NT2/D1 (cell line): ENCODE data around the gene STOX2.

Source experiments
- DNase-seq: peaks from one replicate; pipeline ENCODE4 v3.0.0-alpha.2; 2011; ENCODE audit warnings: low read depth, low spot score
- H3K27me3 ChIP-seq: 2 replicates; pipeline ENCODE4 v1.6.0; 2011; ENCODE audit warnings: mild to moderate bottlenecking; ENCODE audit not compliant: insufficient read length, insufficient read depth
- H3K36me3 ChIP-seq: 2 replicates; pipeline ENCODE4 v1.6.1; 2011; ENCODE audit warnings: mild to moderate bottlenecking, low read length, mixed read lengths; ENCODE audit not compliant: insufficient read depth, insufficient read length
- H3K4me1 ChIP-seq: 2 replicates; pipeline ENCODE4 v1.5.1; 2011; ENCODE audit not compliant: insufficient read depth, insufficient read length
- H3K4me3 ChIP-seq: 2 replicates; pipeline ENCODE4 v1.5.1; 2011; ENCODE audit warnings: low read depth; ENCODE audit not compliant: insufficient read length
- H3K9ac ChIP-seq: 2 replicates; pipeline ENCODE4 v1.6.0; 2011; ENCODE audit warnings: low read depth; ENCODE audit not compliant: insufficient read length
- H3K9me3 ChIP-seq: 2 replicates; pipeline ENCODE4 v1.5.1; 2011; ENCODE audit warnings: mild to moderate bottlenecking, low read length; ENCODE audit not compliant: insufficient read depth
- SUZ12 ChIP-seq: IDR thresholded peaks from 2 replicates; pipeline ENCODE4 v1.6.1; 2011; ENCODE audit not compliant: insufficient read length, insufficient read depth; ENCODE audit errors: extremely low read depth
- YY1 ChIP-seq: IDR thresholded peaks from 2 replicates; pipeline ENCODE4 v1.6.1; 2011; ENCODE audit not compliant: insufficient read length, insufficient read depth
- ZNF274 ChIP-seq: IDR thresholded peaks from 2 replicates; pipeline ENCODE4 v1.6.1; 2011; ENCODE audit warnings: mild to moderate bottlenecking, low read depth, low read length

The STOX2 gene

DNA sequence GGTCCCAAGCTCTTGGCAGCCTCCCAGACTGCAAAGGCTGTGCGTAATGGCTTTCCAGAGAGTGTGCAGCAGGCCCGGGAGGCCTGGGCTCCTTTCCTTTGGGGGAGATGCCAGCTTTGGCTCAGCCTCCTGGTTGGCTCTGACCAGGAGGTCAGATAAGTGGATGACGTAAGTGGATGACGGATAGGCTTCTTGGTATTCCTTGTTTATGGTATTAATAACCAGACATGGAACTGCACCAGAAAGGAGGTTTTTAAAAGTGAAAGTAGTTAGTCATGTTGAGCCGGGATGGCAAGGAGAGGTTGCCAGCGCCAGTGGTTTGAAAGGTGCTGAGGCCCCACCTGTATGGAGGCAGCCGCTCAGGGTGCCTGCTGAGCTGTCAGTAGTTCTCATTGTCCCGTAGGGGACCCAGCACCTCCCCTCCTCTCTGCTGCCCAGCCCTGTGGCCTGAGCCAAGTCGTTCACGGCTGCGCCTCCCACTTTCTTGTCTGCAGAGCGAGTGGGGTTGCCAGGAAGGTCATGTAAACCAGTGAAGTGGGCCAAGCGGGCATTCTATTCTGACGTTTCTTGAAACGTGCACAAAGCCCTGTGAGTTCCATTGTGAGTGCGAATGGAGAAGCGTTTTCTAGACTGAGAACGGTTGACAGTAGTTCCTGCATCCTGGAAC lies 28.7 kb upstream of the STOX2 start:
- TF ChIP-seq YY1 = no peak
- Histone ChIP-seq H3K27me3 (no peaks in the 10 kb centered on the region), H3K9me3 (no peaks in the 10 kb centered on the region), H3K36me3 (no peaks in the 10 kb centered on the region), H3K9ac (no peak overlapping the region), H3K4me3 (no peak overlapping the region), H3K4me1 (peaks cover 5% of the 10 kb centered on the region)
- DNase-seq = no peak

DNA sequence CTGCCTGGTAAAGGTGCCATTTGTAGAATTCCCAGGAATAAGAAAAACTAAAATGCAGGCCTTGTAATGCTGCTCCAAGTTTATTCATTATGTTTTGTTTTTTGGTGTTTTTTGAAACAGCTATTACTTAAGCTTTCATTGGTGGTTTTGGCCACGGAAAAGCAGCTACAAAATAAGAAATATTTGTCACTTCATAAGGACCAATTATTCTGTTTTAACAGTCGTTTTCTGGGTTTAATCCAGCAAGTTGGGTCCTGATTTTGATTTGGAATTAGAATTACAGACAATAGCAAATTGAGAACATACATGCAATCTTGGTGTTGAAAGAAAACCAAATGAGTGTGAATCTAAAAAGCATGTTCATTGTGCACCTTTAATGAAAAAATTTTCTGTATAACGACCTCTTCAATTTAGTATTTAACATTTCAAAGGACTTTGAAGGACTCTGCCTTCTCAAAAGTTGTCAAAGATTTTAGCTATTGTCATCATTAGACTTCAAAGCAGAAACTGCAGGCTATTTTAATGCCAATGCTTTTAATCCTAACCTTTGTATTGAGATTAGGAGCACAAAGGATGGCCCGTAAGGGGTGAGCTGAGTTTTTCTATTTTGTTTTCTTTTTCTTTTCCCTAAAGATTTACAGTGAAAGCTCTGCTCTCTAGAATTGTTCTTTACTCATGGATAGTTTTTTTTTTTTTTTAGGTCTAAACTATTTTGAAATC lies 26.7 kb upstream of the STOX2 start:
- no peaks in the 10 kb centered on the region for H3K27me3 ChIP-seq
- peaks cover 5% of the 10 kb centered on the region for H3K4me1 ChIP-seq
- H3K9ac ChIP-seq = no peak overlapping the region
- TF ChIP-seq YY1 = no peak
- no peaks in the 10 kb centered on the region for H3K9me3 ChIP-seq
- H3K36me3 ChIP-seq = no peaks in the 10 kb centered on the region
- DNase-seq = no peak
- H3K4me3 ChIP-seq = no peak overlapping the region

DNA sequence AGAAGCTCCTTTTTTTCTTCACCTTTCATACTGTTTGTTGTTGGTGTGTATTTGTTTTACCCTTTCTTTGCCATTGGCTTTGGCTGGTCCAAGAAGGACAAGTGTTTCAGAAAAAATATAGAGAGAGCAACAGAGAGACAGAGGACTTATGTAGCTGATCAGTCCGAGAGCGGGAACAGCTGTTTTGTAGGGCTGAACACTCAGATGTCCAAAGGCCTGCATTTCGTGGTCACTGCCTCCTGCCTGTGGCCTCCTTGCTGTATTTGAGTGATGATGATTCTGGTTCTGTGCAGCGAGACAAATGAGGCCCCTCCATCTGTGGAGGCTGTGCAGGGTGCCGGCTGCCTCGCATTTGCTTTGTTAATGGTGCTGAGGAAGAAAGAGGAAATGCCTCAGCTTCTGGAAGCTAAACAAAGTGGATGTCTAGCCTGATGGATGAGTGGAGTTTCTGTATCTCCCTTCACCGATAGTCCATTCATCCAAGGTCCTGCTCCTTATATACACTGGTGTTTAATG lies 19.8 kb upstream of the STOX2 start:
- no peak overlapping the region for H3K9ac ChIP-seq
- TF ChIP-seq ZNF274 = no peak
- no peak for TF ChIP-seq YY1
- TF ChIP-seq SUZ12 = no peak
- no peak overlapping the region for H3K4me3 ChIP-seq
- H3K9me3 ChIP-seq = no peaks in the 10 kb centered on the region
- no peaks in the 10 kb centered on the region for H3K4me1 ChIP-seq
- no peaks in the 10 kb centered on the region for H3K36me3 ChIP-seq
- H3K27me3 ChIP-seq = no peaks in the 10 kb centered on the region
- DNase-seq = no peak

DNA sequence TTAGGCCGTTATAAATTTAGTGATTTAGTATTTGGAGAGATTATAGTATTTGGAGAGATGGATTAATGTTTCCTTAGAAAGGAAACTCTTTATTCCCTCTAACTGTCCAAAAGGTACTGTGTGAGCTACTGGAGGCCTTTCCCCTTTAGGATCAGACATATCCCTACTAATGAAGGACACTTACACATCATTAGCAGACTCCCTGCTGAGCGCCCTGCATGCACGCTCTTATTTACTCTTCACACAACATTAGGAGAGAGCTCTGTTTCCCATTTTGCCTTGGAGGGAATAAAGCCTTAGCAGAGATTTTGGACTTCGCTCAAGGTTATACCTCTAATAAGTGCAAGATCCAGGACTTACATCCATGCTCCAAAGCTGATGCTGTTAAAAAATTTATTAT lies 17.8 kb upstream of the STOX2 start:
- Histone ChIP-seq H3K9me3 (no peaks in the 10 kb centered on the region), H3K36me3 (no peaks in the 10 kb centered on the region), H3K9ac (no peak overlapping the region), H3K4me1 (no peaks in the 10 kb centered on the region), H3K4me3 (no peak overlapping the region), H3K27me3 (no peaks in the 10 kb centered on the region)
- DNase-seq = no peak
- TF ChIP-seq ZNF274 (no peak), YY1 (no peak), SUZ12 (no peak)

DNA sequence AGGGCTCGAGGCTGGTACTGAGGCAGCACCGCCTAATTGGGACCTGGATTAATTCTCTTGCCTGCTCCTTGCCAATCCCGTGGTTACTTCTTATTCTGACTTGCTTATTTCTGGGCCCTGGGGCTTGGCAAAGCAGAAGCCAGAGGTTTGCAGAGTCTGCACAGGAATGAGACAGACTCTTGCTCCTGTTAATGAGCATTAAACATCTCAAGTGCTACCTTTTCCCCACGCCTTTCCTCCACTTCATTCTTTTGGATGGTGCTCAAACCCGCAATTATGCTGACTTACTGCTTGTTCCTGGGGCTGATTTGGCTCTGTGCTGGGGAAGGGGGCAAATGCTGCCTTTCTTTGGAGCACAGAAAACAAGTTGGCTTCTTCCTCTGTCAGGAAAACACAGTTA lies 16.5 kb upstream of the STOX2 start:
- no peaks in the 10 kb centered on the region for H3K9me3 ChIP-seq
- H3K9ac ChIP-seq = no peak overlapping the region
- H3K4me3 ChIP-seq = no peak overlapping the region
- DNase-seq = no peak
- no peak for TF ChIP-seq SUZ12
- TF ChIP-seq ZNF274 = no peak
- no peak for TF ChIP-seq YY1
- no peaks in the 10 kb centered on the region for H3K4me1 ChIP-seq
- no peaks in the 10 kb centered on the region for H3K36me3 ChIP-seq
- no peaks in the 10 kb centered on the region for H3K27me3 ChIP-seq

DNA sequence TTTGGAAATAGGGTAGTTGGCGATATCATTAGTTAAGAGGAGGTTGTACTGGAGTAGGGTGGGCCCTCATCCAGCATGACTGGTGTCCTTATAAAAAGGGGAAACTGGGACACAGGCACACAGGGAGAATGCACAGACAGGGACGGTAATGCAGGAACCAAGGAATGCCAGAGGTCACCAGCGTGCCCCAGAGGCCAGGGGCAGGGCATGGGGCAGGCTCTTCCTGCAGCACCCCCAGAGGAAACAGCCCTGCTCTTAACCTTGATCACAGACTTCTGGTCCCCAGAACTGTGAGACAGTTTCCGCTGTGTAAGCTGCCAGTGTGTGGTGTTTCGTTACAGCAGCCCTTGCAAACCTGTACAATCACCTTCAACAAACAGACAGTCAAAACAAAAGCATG lies 15.9 kb upstream of the STOX2 start:
- Histone ChIP-seq H3K4me3 (no peak overlapping the region), H3K36me3 (no peaks in the 10 kb centered on the region), H3K9ac (no peak overlapping the region), H3K27me3 (no peaks in the 10 kb centered on the region), H3K4me1 (no peaks in the 10 kb centered on the region), H3K9me3 (no peaks in the 10 kb centered on the region)
- TF ChIP-seq SUZ12 = no peak
- TF ChIP-seq YY1 = no peak
- TF ChIP-seq ZNF274 = no peak
- no peak for DNase-seq

DNA sequence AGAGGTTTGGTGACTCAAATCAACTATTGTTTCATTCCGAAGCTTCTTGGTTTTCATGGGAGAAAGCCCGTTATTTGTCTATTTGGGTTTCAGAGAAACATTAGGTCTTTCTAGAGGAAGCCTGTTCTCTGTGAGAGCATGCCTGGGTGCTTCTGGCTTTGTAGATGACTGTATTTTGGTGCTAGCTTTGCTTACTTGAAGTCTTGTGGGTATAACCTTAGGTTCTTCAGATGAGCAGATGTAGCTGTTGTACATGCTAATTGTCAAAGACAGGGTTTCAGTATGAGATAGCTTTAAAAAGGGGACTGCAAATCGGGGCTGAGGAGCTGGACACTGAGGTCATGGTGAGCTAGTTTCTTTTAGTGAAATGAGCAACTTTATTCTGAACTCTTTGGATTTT lies 7.9 kb upstream of the STOX2 start:
- H3K4me3 ChIP-seq = no peak overlapping the region
- no peaks in the 10 kb centered on the region for H3K27me3 ChIP-seq
- TF ChIP-seq SUZ12 = no peak
- TF ChIP-seq ZNF274 = no peak
- TF ChIP-seq YY1 = no peak
- H3K9me3 ChIP-seq = peaks cover 9% of the 10 kb centered on the region
- no peak overlapping the region for H3K9ac ChIP-seq
- no peaks in the 10 kb centered on the region for H3K36me3 ChIP-seq
- DNase-seq = no peak
- H3K4me1 ChIP-seq = no peaks in the 10 kb centered on the region
